Thyroid gland (tissue), 4 donors: ENCODE measurements around the gene PHYH. TPM values are rescaled to one million over a fixed set of nuclear protein-coding genes. Genes with fewer than 3 reads are reported as not detected.
"Not testable (repeated sequence)": the region's sequence is repeated elsewhere in the genome, so short reads cannot be mapped to it uniquely, and the experiment has no call there.

ENCODE experiments used
- DNase-seq, 2 donors: peaks; one replicate each; pipeline ENCODE4 v3.0.0-alpha.2; 2019
- H3K27ac ChIP-seq, 3 donors: fragments of 200-600 bp; sonication (generic); 1 replicate in 2 of 3; 2 replicates in 1 of 3; pipeline ENCODE4 v1.5.1; 2016 to 2019; ENCODE audit warnings: mild to moderate bottlenecking in 1 of 3, moderate library complexity in 1 of 3
- H3K27me3 ChIP-seq: fragments of 200-600 bp; sonication (generic); one replicate; pipeline ENCODE4 v1.5.1; 2019
- H3K36me3 ChIP-seq, 2 donors: fragments of 200-600 bp; sonication (generic); one replicate each; pipeline ENCODE4 v1.5.1; 2016 to 2019
- H3K4me1 ChIP-seq, 2 donors: fragments of 200-600 bp; sonication (generic); one replicate each; pipeline ENCODE4 v1.5.1; 2017 to 2019
- H3K4me3 ChIP-seq, 3 donors: fragments of 200-600 bp; sonication (generic); replicated peaks in 1 of 3; 1 replicate in 2 of 3; 2 replicates in 1 of 3; pipeline ENCODE4 v1.5.1; 2016; ENCODE audit warnings: mild to moderate bottlenecking in 1 of 3
- H3K9me3 ChIP-seq: fragments of 200-600 bp; sonication (generic); one replicate; pipeline ENCODE4 v1.5.1; 2017
- CTCF ChIP-seq, 6 experiments: fragments of 200-600 bp in 3 of 6; fragments of 450-650 bp in 3 of 6; sonication (generic) in 3 of 6; IDR thresholded peaks; one replicate each; pipeline ENCODE4 v1.5.1; 2016 to 2019; ENCODE audit warnings: antibody characterized with exemption in 6 of 6, mild to moderate bottlenecking in 2 of 6, inconsistent platforms in 1 of 6, moderate library complexity in 1 of 6
- POLR2A ChIP-seq, 2 donors: fragments of 450-650 bp; IDR thresholded peaks; one replicate each; pipeline ENCODE4 v1.6.1; 2017; ENCODE audit warnings: antibody characterized with exemption in 2 of 2, mild to moderate bottlenecking in 2 of 2, moderate library complexity in 1 of 2
- WGBS, 2 donors: methylation state at CpG; one replicate each; pipeline ENCODE4 v1.1.5; 2017; 5-methylcytosine and 5-hydroxymethylcytosine counted together
- intact Hi-C: fragments of 100-400 bp; cut with DNase I; formaldehyde crosslinking; loops from one replicate; pipeline ENCODE4 v1.15.1; 2023
- total RNA-seq, 4 donors: library from RNA; depleted of rRNA; stranded (reverse); fragments of >200 nt; gene quantifications; one replicate each; pipeline ENCODE4 v1.2.3, GENCODE V29; 2016

The PHYH gene
- total RNA-seq, 4 donors from 2014 or later: 48.5 to 86.8 (median 71.4) TPM

- no peak overlapping the region for H3K27ac ChIP-seq
- no peak overlapping the region for H3K4me3 ChIP-seq
- no peaks in the 10 kb centered on the region for H3K36me3 ChIP-seq
- TF ChIP-seq CTCF (IDR thresholded peaks at IDR 0.05) (no peak), POLR2A (IDR thresholded peaks at IDR 0.05) (no peak)
- no peaks in the 10 kb centered on the region for H3K27me3 ChIP-seq
- WGBS, 2 donors: 77 to 82% methylated on average over 14 to 15 of the region's 16 CpGs
- DNase-seq: no peak
- intact Hi-C loops: no loop called here
- no peaks in the 10 kb centered on the region for H3K9me3 ChIP-seq
- H3K4me1 ChIP-seq: no peaks in the 10 kb centered on the region
These were observed 61.4 kb downstream of the PHYH start for GRCh38 chr10:13238271-13239077.

GRCh38 chr10:13236638-13237037, 63.2 kb downstream of the PHYH start:
- DNase-seq: no peak
- H3K36me3 ChIP-seq: no peaks in the 10 kb centered on the region

GRCh38 chr10:13234736-13235135, 65.1 kb downstream of the PHYH start:
- H3K27ac ChIP-seq, intact Hi-C loops, H3K36me3 ChIP-seq, DNase-seq, H3K27me3 ChIP-seq, H3K4me3 ChIP-seq, H3K4me1 ChIP-seq, H3K9me3 ChIP-seq: not testable (repeated sequence)
- 90 to 92% methylated on average over 13 of the region's 13 CpGs for WGBS, 2 donors

More at GRCh38 chr10:13236638-13237037, 63.2 kb downstream of the PHYH start:
- TF ChIP-seq POLR2A (IDR thresholded peaks at IDR 0.05) (no peak), CTCF (IDR thresholded peaks at IDR 0.05) (no peak)
- 77 to 83% methylated on average over 8 of the region's 8 CpGs for WGBS, 2 donors
- H3K27me3 ChIP-seq: no peaks in the 10 kb centered on the region
- no peaks in the 10 kb centered on the region for H3K9me3 ChIP-seq
- H3K4me3 ChIP-seq: no peak overlapping the region
- H3K27ac ChIP-seq: no peak overlapping the region
- no peaks in the 10 kb centered on the region for H3K4me1 ChIP-seq
- intact Hi-C loops: no loop called here

- no peak within 1 kb of the TSS for H3K27ac ChIP-seq
- H3K4me3 ChIP-seq: no peak within 1 kb of the TSS
- no peaks in the 10 kb centered on the region for H3K9me3 ChIP-seq
- no peaks in the 10 kb centered on the region for H3K27me3 ChIP-seq
- no peaks in the 10 kb centered on the region for H3K36me3 ChIP-seq
- 61 to 72% methylated on average over 10 of the region's 10 CpGs for WGBS, 2 donors
- H3K4me1 ChIP-seq: no peaks in the 10 kb centered on the region
- TF ChIP-seq CTCF (IDR thresholded peaks at IDR 0.05) (no peak), POLR2A (IDR thresholded peaks at IDR 0.05) (no peak)
- DNase-seq: no peak
- intact Hi-C loops: no loop called here
These were observed 65.7 kb downstream of the PHYH start, which contains the start of gene UCMA for GRCh38 chr10:13234172-13234571. Gene UCMA, minus strand, starts transcription at chr10:13234374. Its CDS starts 116 bp downstream, at chr10:13234258.

GRCh38 chr10:13233358-13233757, 66.5 kb downstream of the PHYH start:
- intact Hi-C loops: no loop called here
- Histone ChIP-seq H3K4me3 (no peak overlapping the region), H3K27ac (no peak overlapping the region), H3K9me3 (no peaks in the 10 kb centered on the region), H3K36me3 (no peaks in the 10 kb centered on the region), H3K4me1 (no peaks in the 10 kb centered on the region), H3K27me3 (no peaks in the 10 kb centered on the region)
- DNase-seq: no peak
- no peak for TF ChIP-seq CTCF (IDR thresholded peaks at IDR 0.05)
- no peak for TF ChIP-seq POLR2A (IDR thresholded peaks at IDR 0.05)
- WGBS, 2 donors: 49 to 73% methylated on average over 7 to 12 of the region's 14 CpGs
